Measurements from ENCODE around the gene ACO1.

The ACO1 gene

DNA sequence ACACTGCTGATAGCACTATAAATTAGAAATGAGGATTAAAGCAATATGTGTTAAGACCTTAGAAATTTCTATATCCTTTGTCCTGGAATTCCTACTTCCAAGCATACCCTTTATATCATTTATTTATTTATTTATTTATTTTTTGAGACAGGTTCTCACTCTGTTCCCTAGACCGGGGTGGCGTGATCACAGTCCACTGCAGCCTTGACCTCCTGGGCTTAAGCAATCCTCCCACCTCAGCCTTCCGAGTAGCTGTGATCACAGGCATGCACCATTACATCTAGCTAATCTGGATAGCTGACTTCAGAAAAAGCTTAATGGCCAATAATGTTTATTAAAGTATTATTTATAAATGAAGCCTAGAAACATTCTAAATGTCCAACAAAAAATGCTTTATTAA, 27.3 kb downstream of the ACO1 start:
- Histone ChIP-seq H3K79me2 (no peaks in the 10 kb centered on the region), H3K9ac (no peak overlapping the region), H3K9me3 (ENCODE audit: control insufficient read depth, low read length) (no peaks in the 10 kb centered on the region), H3K27ac (no peak overlapping the region), H2AFZ (no peak overlapping the region), H3K36me3 (ENCODE audit: control insufficient read depth, insufficient read depth, low read length) (no peaks in the 10 kb centered on the region), H3K4me2 (ENCODE audit: low read length) (no peak overlapping the region), H3K4me3 (ENCODE audit: low read depth, low read length) (no peak overlapping the region), H3K27me3 (ENCODE audit: control insufficient read depth, insufficient read depth, low read length) (no peaks in the 10 kb centered on the region), H3K4me1 (no peaks in the 10 kb centered on the region)
- TF ChIP-seq, protein P1, sequence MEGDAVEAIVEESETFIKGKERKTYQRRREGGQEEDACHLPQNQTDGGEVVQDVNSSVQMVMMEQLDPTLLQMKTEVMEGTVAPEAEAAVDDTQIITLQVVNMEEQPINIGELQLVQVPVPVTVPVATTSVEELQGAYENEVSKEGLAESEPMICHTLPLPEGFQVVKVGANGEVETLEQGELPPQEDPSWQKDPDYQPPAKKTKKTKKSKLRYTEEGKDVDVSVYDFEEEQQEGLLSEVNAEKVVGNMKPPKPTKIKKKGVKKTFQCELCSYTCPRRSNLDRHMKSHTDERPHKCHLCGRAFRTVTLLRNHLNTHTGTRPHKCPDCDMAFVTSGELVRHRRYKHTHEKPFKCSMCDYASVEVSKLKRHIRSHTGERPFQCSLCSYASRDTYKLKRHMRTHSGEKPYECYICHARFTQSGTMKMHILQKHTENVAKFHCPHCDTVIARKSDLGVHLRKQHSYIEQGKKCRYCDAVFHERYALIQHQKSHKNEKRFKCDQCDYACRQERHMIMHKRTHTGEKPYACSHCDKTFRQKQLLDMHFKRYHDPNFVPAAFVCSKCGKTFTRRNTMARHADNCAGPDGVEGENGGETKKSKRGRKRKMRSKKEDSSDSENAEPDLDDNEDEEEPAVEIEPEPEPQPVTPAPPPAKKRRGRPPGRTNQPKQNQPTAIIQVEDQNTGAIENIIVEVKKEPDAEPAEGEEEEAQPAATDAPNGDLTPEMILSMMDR (IDR thresholded peaks at IDR 0.05) = no peak

DNA sequence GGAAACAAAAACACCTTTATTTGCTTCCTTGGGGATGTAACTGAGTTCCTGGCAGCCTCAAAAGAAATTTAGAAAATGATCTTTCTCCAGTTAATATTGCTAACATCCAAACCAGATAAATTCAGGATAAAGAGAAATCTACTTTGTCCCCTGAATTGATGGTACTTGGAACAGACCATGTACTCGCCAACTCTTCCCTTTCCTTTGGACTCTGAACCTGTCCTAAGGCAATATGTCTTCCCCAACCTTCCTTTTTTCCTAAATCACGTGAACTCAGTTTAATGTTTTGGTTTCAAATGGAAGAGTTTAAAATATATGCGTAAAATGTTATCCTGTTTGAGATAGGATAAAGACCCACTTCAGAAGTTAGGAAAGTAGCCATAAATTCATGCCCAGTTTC, 28.0 kb downstream of the ACO1 start:
- TF ChIP-seq, protein P1 (IDR thresholded peaks at IDR 0.05) = no peak
- Histone ChIP-seq H3K4me1 (no peaks in the 10 kb centered on the region), H3K27me3 (ENCODE audit: control insufficient read depth, insufficient read depth, low read length) (no peaks in the 10 kb centered on the region), H3K9ac (no peak overlapping the region), H3K9me3 (ENCODE audit: control insufficient read depth, low read length) (no peaks in the 10 kb centered on the region), H3K79me2 (no peaks in the 10 kb centered on the region), H2AFZ (no peak overlapping the region), H3K4me3 (ENCODE audit: low read depth, low read length) (no peak overlapping the region), H3K36me3 (ENCODE audit: control insufficient read depth, insufficient read depth, low read length) (no peaks in the 10 kb centered on the region), H3K4me2 (ENCODE audit: low read length) (no peak overlapping the region), H3K27ac (no peak overlapping the region)

DNA sequence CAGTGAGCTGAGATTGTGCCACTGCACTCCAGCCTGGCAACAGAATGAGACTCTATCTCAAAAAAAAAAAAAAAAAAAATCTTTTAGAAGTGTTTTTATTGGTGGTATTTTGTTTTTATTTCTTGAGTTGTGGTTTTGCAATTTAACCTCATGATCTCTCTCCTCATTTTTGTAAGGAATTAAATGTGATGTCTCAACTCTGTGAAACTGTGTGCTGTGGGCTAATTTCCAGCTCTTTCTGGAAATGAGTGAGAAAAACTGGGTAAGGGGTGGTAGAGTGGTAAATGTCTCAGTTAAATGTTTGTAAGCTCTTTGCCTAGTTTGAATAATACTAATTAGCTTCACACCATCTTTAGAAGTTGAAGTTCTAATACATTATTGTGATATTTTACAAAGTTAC, 29.0 kb downstream of the ACO1 start:
- H3K4me1 ChIP-seq = no peaks in the 10 kb centered on the region
- no peaks in the 10 kb centered on the region for H3K79me2 ChIP-seq
- no peak overlapping the region for H2AFZ ChIP-seq
- H3K4me2 ChIP-seq (ENCODE audit: low read length) = no peak overlapping the region
- no peak overlapping the region for H3K4me3 ChIP-seq (ENCODE audit: low read depth, low read length)
- H3K27me3 ChIP-seq (ENCODE audit: control insufficient read depth, insufficient read depth, low read length) = no peaks in the 10 kb centered on the region
- TF ChIP-seq, protein P1 (IDR thresholded peaks at IDR 0.05) = no peak
- no peak overlapping the region for H3K9ac ChIP-seq
- H3K9me3 ChIP-seq (ENCODE audit: control insufficient read depth, low read length) = no peaks in the 10 kb centered on the region
- no peaks in the 10 kb centered on the region for H3K36me3 ChIP-seq (ENCODE audit: control insufficient read depth, insufficient read depth, low read length)
- no peak overlapping the region for H3K27ac ChIP-seq

DNA sequence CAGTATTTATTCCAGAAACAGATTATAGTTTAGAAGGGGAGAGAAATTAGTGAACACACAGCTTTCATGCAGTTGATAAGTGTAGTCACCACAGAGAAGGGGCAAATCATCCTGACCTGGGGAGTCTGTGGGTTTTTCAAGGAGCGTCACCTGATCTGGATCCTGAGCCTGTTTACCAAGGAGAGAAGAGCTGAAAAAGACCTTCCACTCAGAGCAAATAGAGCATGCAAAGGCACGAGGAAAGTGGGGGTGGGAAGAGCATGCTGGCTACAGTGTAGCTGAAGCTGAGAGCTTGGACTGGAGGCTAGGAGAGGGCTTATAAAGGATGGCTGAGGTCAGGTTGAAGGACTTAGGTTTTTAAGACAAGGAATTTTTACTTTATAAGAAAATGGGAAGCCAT, 30.4 kb downstream of the ACO1 start:
- TF ChIP-seq, protein P1 (IDR thresholded peaks at IDR 0.05) = no peak
- H3K4me3 ChIP-seq (ENCODE audit: low read depth, low read length) = no peak overlapping the region
- H3K27me3 ChIP-seq (ENCODE audit: control insufficient read depth, insufficient read depth, low read length) = no peaks in the 10 kb centered on the region
- H3K79me2 ChIP-seq = no peaks in the 10 kb centered on the region
- no peaks in the 10 kb centered on the region for H3K36me3 ChIP-seq (ENCODE audit: control insufficient read depth, insufficient read depth, low read length)
- H3K4me2 ChIP-seq (ENCODE audit: low read length) = no peak overlapping the region
- no peaks in the 10 kb centered on the region for H3K4me1 ChIP-seq
- no peak overlapping the region for H3K9ac ChIP-seq
- no peak overlapping the region for H2AFZ ChIP-seq
- H3K27ac ChIP-seq = no peak overlapping the region
- no peaks in the 10 kb centered on the region for H3K9me3 ChIP-seq (ENCODE audit: control insufficient read depth, low read length)

DNA sequence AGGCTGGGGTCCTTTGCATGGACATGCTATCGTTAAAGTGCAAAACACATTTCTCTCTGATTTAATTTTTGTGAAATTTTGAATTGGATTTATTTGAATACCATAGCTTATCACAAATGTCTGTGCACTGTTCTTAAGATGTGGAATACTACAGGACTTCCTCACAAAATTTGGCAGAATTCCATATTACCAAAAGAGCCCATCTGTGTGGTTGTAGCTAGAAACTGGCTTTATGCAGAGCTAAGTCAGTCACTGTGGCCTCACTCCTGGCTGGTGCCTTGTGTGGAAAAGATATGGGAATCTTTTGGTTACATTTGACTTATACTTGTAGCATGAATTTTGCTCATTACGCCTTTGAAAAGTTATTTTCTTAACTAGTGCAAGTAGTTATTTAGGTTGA, 35.5 kb downstream of the ACO1 start:
- Histone ChIP-seq H3K4me1 (no peaks in the 10 kb centered on the region), H3K4me3 (ENCODE audit: low read depth, low read length) (no peak overlapping the region), H3K9me3 (ENCODE audit: control insufficient read depth, low read length) (no peaks in the 10 kb centered on the region), H3K36me3 (ENCODE audit: control insufficient read depth, insufficient read depth, low read length) (no peaks in the 10 kb centered on the region), H3K4me2 (ENCODE audit: low read length) (no peak overlapping the region), H3K9ac (no peak overlapping the region), H3K79me2 (no peaks in the 10 kb centered on the region), H2AFZ (no peak overlapping the region), H3K27me3 (ENCODE audit: control insufficient read depth, insufficient read depth, low read length) (no peaks in the 10 kb centered on the region), H3K27ac (no peak overlapping the region)
- TF ChIP-seq, protein P1 (IDR thresholded peaks at IDR 0.05) = no peak

Measured in parathyroid adenoma (tissue), 2 donors.